Activated T-cell treated with anti-CD3 and anti-CD28 coated beads, Interleukin-2, amount 50 U/mL, for 72 hours (primary cell): ENCODE data around the gene MPZL3. TPM values are rescaled to one million over a fixed set of nuclear protein-coding genes. Genes with fewer than 3 reads are reported as not detected.

Source experiments
- total RNA-seq, 2 donors: library from RNA; stranded (reverse); gene quantifications; one replicate each; pipeline ENCODE4 v1.2.3, GENCODE V29; 2022

Gene MPZL3
- total RNA-seq, 2 donors from 2014 or later = 71.3 to 76.3 TPM

Other genes with a start within 250 kb of the MPZL3 start
- gene TMPRSS4, start 175.3 kb downstream of the MPZL3 start, total RNA-seq = under 1 TPM in 1 of 2 donors, not detected in 1; 0.07 TPM
- gene SMIM35, start 165.4 kb downstream of the MPZL3 start, total RNA-seq = under 1 TPM; 0.36 to 0.67 TPM
- under 1 TPM; 0.46 to 0.53 TPM for gene SCN4B, start 99.5 kb downstream of the MPZL3 start, total RNA-seq
- not detected for gene SCN2B, start 75.7 kb downstream of the MPZL3 start, total RNA-seq
- gene JAML, start 27.4 kb downstream of the MPZL3 start, total RNA-seq = 100 to 1,000 TPM; 272 to 369 TPM
- 10 to 100 TPM; 10.1 to 12.9 TPM for gene MPZL2, start 11.9 kb upstream of the MPZL3 start, total RNA-seq
- 100 to 1,000 TPM; 404 to 419 TPM for gene CD3E, start 52.4 kb upstream of the MPZL3 start, total RNA-seq
- 100 to 1,000 TPM; 245 to 250 TPM for gene CD3D, start 90.3 kb upstream of the MPZL3 start, total RNA-seq
- gene CD3G, start 92.0 kb upstream of the MPZL3 start, total RNA-seq = 100 to 1,000 TPM; 125 to 128 TPM
- 10 to 100 TPM; 45.6 to 46.0 TPM for gene UBE4A, start 107.2 kb upstream of the MPZL3 start, total RNA-seq
- gene ATP5MG, start 149.2 kb upstream of the MPZL3 start, total RNA-seq = 100 to 1,000 TPM; 176 to 225 TPM
- 100 to 1,000 TPM; 106 to 124 TPM for gene KMT2A, start 184.1 kb upstream of the MPZL3 start, total RNA-seq